Stimulated activated naive B cell treated with anti-CD40 and anti-IgM and Interleukin-4, amounts not matched to agents 10 μg/mL and 1 μg/mL and 100 μg/mL, for 72 hours (primary cell): Measurements from ENCODE around the gene PCSK6.
A peak's percentile ranks its signal among the peaks of the same experiment; 100 is the strongest.

Experiments
- ATAC-seq, 2 donors: fragments of 150-1000 bp; cut with Tn5 transposase; replicated peaks; 2 replicates each; pipeline ENCODE4 v1.10.0; 2021; ENCODE audit warnings: moderate library complexity in 1 of 2
- DNase-seq: peaks from one replicate; pipeline ENCODE4 v3.0.0; 2021
- H3K27ac Mint-ChIP-seq: one replicate; pipeline ENCODE4 v1.8.0; 2022; ENCODE audit warnings: mild to moderate bottlenecking, mixed read lengths
- H3K27me3 Mint-ChIP-seq, 2 donors: one replicate each; pipeline ENCODE4 v1.8.0; 2022; ENCODE audit warnings: mixed read lengths in 2 of 2
- H3K36me3 Mint-ChIP-seq, 2 donors: one replicate each; pipeline ENCODE4 v1.8.0; 2022; ENCODE audit warnings: mixed read lengths in 2 of 2, mild to moderate bottlenecking in 1 of 2
- H3K4me1 Mint-ChIP-seq, 2 donors: one replicate each; pipeline ENCODE4 v1.8.0; 2022; ENCODE audit warnings: mixed read lengths in 2 of 2, mild to moderate bottlenecking in 1 of 2
- H3K4me3 Mint-ChIP-seq, 2 donors: one replicate each; pipeline ENCODE4 v1.8.0; 2022; ENCODE audit warnings: mild to moderate bottlenecking in 2 of 2, mixed read lengths in 2 of 2, moderate library complexity in 1 of 2
- H3K9me3 Mint-ChIP-seq, 2 donors: one replicate each; pipeline ENCODE4 v1.8.0; 2022; ENCODE audit warnings: mixed read lengths in 2 of 2, mild to moderate bottlenecking in 1 of 2

PCSK6 gene

GRCh38 chr15:101449471-101450402 lies 39.8 kb downstream of the PCSK6 start:
- H3K27me3 Mint-ChIP-seq, result peaks cover 35 to 52% of the 10 kb centered on the region in 2 donors

GRCh38 chr15:101448336-101448735 lies 41.2 kb downstream of the PCSK6 start:
- Mint-ChIP-seq H3K9me3 (peaks cover 1 to 4% of the 10 kb centered on the region in 2 donors), H3K27me3 (peaks cover 29 to 43% of the 10 kb centered on the region in 2 donors), H3K27ac (no peak overlapping the region), H3K4me3 (no peak overlapping the region), H3K36me3 (no peaks in the 10 kb centered on the region), H3K4me1 (peaks cover 0 to 25% of the 10 kb centered on the region in 2 donors)
- no peak for ATAC-seq
- no peak for DNase-seq

More at GRCh38 chr15:101449471-101450402, 39.8 kb downstream of the PCSK6 start:
- H3K4me3 Mint-ChIP-seq, result no peak overlapping the region
- H3K36me3 Mint-ChIP-seq, result no peaks in the 10 kb centered on the region
- peaks cover 1 to 4% of the 10 kb centered on the region in 2 donors for H3K9me3 Mint-ChIP-seq
- ATAC-seq (no peak), DNase-seq (no peak)
- H3K27ac Mint-ChIP-seq, result no peak overlapping the region
- H3K4me1 Mint-ChIP-seq, result peaks cover 0 to 25% of the 10 kb centered on the region in 2 donors

GRCh38 chr15:101447561-101448071 lies 41.9 kb downstream of the PCSK6 start:
- Mint-ChIP-seq H3K36me3 (no peaks in the 10 kb centered on the region), H3K4me3 (no peak overlapping the region), H3K27me3 (peaks cover 26 to 39% of the 10 kb centered on the region in 2 donors), H3K4me1 (peaks cover 0 to 25% of the 10 kb centered on the region in 2 donors), H3K27ac (no peak overlapping the region), H3K9me3 (peaks cover 1 to 4% of the 10 kb centered on the region in 2 donors)
- DNase-seq (no peak), ATAC-seq (no peak)

GRCh38 chr15:101447168-101447533 lies 42.4 kb downstream of the PCSK6 start:
- Mint-ChIP-seq H3K4me3 (no peak overlapping the region), H3K4me1 (peaks cover 0 to 21% of the 10 kb centered on the region in 2 donors), H3K27ac (no peak overlapping the region), H3K27me3 (peaks cover 21 to 34% of the 10 kb centered on the region in 2 donors), H3K9me3 (peaks cover 1 to 4% of the 10 kb centered on the region in 2 donors), H3K36me3 (no peaks in the 10 kb centered on the region)
- ATAC-seq, result no peak
- DNase-seq, result no peak

- H3K9me3 Mint-ChIP-seq, result peaks cover 1 to 4% of the 10 kb centered on the region in 2 donors
- DNase-seq (no peak), ATAC-seq (peak in 1 of 2 donors; percentile 10)
- peaks cover 0 to 16% of the 10 kb centered on the region in 2 donors for H3K4me1 Mint-ChIP-seq
- H3K4me3 Mint-ChIP-seq, result no peak overlapping the region
- peaks cover 16 to 29% of the 10 kb centered on the region in 2 donors for H3K27me3 Mint-ChIP-seq
- no peaks in the 10 kb centered on the region for H3K36me3 Mint-ChIP-seq
- no peak overlapping the region for H3K27ac Mint-ChIP-seq
Observed at GRCh38 chr15:101446518-101447167, 42.9 kb downstream of the PCSK6 start.

GRCh38 chr15:101445562-101446517 lies 43.7 kb downstream of the PCSK6 start:
- ATAC-seq (no peak), DNase-seq (no peak)
- H3K4me1 Mint-ChIP-seq, result peaks cover 0 to 8% of the 10 kb centered on the region in 2 donors
- peaks cover 1 to 4% of the 10 kb centered on the region in 2 donors for H3K9me3 Mint-ChIP-seq
- no peak overlapping the region for H3K27ac Mint-ChIP-seq
- no peaks in the 10 kb centered on the region for H3K36me3 Mint-ChIP-seq
- H3K27me3 Mint-ChIP-seq, result peaks cover 10 to 21% of the 10 kb centered on the region in 2 donors
- H3K4me3 Mint-ChIP-seq, result no peak overlapping the region

- peaks cover 2 to 12% of the 10 kb centered on the region in 2 donors for H3K27me3 Mint-ChIP-seq
- H3K4me1 Mint-ChIP-seq, result peaks cover 0 to 5% of the 10 kb centered on the region in 2 donors
- no peak overlapping the region for H3K27ac Mint-ChIP-seq
- ATAC-seq, result no peak
- H3K9me3 Mint-ChIP-seq, result peaks cover 1 to 4% of the 10 kb centered on the region in 2 donors
- no peaks in the 10 kb centered on the region for H3K36me3 Mint-ChIP-seq
- DNase-seq, result no peak
- H3K4me3 Mint-ChIP-seq, result no peak overlapping the region
Observed at GRCh38 chr15:101444807-101445508, 44.5 kb downstream of the PCSK6 start.

GRCh38 chr15:101444015-101444414 lies 45.5 kb downstream of the PCSK6 start:
- no peaks in the 10 kb centered on the region for H3K36me3 Mint-ChIP-seq
- peaks cover under 1 to 12% of the 10 kb centered on the region in 2 donors for H3K27me3 Mint-ChIP-seq
- no peak overlapping the region for H3K27ac Mint-ChIP-seq
- H3K9me3 Mint-ChIP-seq, result peaks cover 1 to 4% of the 10 kb centered on the region in 2 donors
- DNase-seq (no peak), ATAC-seq (no peak)
- no peak overlapping the region for H3K4me3 Mint-ChIP-seq
- peaks cover 0 to 5% of the 10 kb centered on the region in 2 donors for H3K4me1 Mint-ChIP-seq

GRCh38 chr15:101442272-101442671 lies 47.2 kb downstream of the PCSK6 start:
- Mint-ChIP-seq H3K27ac (no peak overlapping the region), H3K4me3 (no peak overlapping the region), H3K4me1 (peaks cover 0 to 5% of the 10 kb centered on the region in 2 donors), H3K36me3 (no peaks in the 10 kb centered on the region), H3K27me3 (peaks cover 8 to 11% of the 10 kb centered on the region in 2 donors), H3K9me3 (peaks cover 1 to 4% of the 10 kb centered on the region in 2 donors)
- no peak for DNase-seq
- ATAC-seq, result no peak

- Mint-ChIP-seq H3K9me3 (peaks cover 1 to 4% of the 10 kb centered on the region in 2 donors), H3K27me3 (peaks cover 9 to 13% of the 10 kb centered on the region in 2 donors), H3K4me1 (peaks cover 0 to 5% of the 10 kb centered on the region in 2 donors), H3K27ac (no peak overlapping the region), H3K4me3 (no peak overlapping the region), H3K36me3 (no peaks in the 10 kb centered on the region)
- ATAC-seq (peak in 1 of 2 donors; percentile 31), DNase-seq (no peak)
Observed at GRCh38 chr15:101441696-101442095, 47.8 kb downstream of the PCSK6 start.

- H3K9me3 Mint-ChIP-seq, result peaks cover 1 to 4% of the 10 kb centered on the region in 2 donors
- H3K27ac Mint-ChIP-seq, result no peak overlapping the region
- no peaks in the 10 kb centered on the region for H3K36me3 Mint-ChIP-seq
- no peaks in the 10 kb centered on the region for H3K4me1 Mint-ChIP-seq
- ATAC-seq (no peak), DNase-seq (no peak)
- H3K27me3 Mint-ChIP-seq, result peaks cover 9 to 13% of the 10 kb centered on the region in 2 donors
- no peak overlapping the region for H3K4me3 Mint-ChIP-seq
Observed at GRCh38 chr15:101440846-101441590, 48.5 kb downstream of the PCSK6 start.

- no peak for ATAC-seq
- Mint-ChIP-seq H3K27me3 (peaks cover 9 to 13% of the 10 kb centered on the region in 2 donors), H3K36me3 (no peaks in the 10 kb centered on the region), H3K4me1 (no peaks in the 10 kb centered on the region), H3K27ac (no peak overlapping the region), H3K4me3 (no peak overlapping the region), H3K9me3 (no peaks in the 10 kb centered on the region)
- DNase-seq, result no peak
Observed at GRCh38 chr15:101439920-101440319, 49.6 kb downstream of the PCSK6 start.
